ENCODE results near the gene MAD1L1. TPM values are rescaled to one million over a fixed set of nuclear protein-coding genes. Genes with fewer than 3 reads are reported as not detected.

Gene MAD1L1
- total and polyA plus RNA-seq, 2 donors (not counting 3 experiments of a cell fraction or from before 2014, with no cell fraction given), result 34.1 to 42.3 TPM

GRCh38 chr7:1954366-1955004 is 278.3 kb downstream of the MAD1L1 start:
- Histone ChIP-seq H3K4me1 (ENCODE audit: control insufficient read depth, extremely low read depth, insufficient read depth, low read length) (no peaks in the 10 kb centered on the region), H3K27ac (ENCODE audit: insufficient read depth, low read depth, low read length) (no peak overlapping the region), H4K20me1 (replicated peaks; ENCODE audit: control insufficient read depth, extremely low read depth, insufficient read depth, low read length) (no peaks in the 10 kb centered on the region), H3K9ac (replicated peaks; ENCODE audit: extremely low read depth, insufficient read depth, low read length) (no peak overlapping the region), H3K4me2 (ENCODE audit: insufficient read depth, low read length) (no peak overlapping the region), H3K9me3 (replicated peaks; ENCODE audit: control insufficient read depth, insufficient read depth, low read length) (no peaks in the 10 kb centered on the region), H3K27me3 (ENCODE audit: control insufficient read depth in 2 of 2, insufficient read depth in 2 of 2, low read length in 2 of 2) (no peaks in the 10 kb centered on the region), H2AFZ (ENCODE audit: low read depth, low read length) (no peak overlapping the region), H3K4me3 (replicated peaks in 1 of 3; ENCODE audit: insufficient read depth in 1 of 3, low read depth in 1 of 3, low read length in 3 of 3) (no peak overlapping the region), H3K79me2 (ENCODE audit: control insufficient read depth, insufficient read depth, low read length) (no peaks in the 10 kb centered on the region), H3K36me3 (ENCODE audit: control insufficient read depth in 2 of 2, extremely low read depth in 1 of 2, insufficient read depth in 2 of 2, low read length in 2 of 2) (peaks cover 0 to 3% of the 10 kb centered on the region in 2 experiments), H3K9me1 (replicated peaks; ENCODE audit: control insufficient read depth, extremely low read depth, insufficient read depth, low read length) (no peaks in the 10 kb centered on the region)
- POLR2A ChIA-PET, result no interaction called here
- dilution Hi-C loops (cut with MboI; ENCODE audit: extremely low pct_ligation_motif_present, low sequenced_read_pairs), result no loop called here
- TF ChIP-seq CTCF (IDR thresholded peaks at IDR 0.05; ENCODE audit: extremely low read depth in 1 of 2, insufficient read depth in 1 of 2, low read depth in 1 of 2, low read length in 2 of 2) (no peak), EZH2 (IDR thresholded peaks at IDR 0.05; ENCODE audit: borderline replicate concordance, low read depth, low read length, severe bottlenecking) (no peak), POLR2AphosphoS5 (IDR thresholded peaks at IDR 0.05; ENCODE audit: insufficient read depth, low read depth, low read length) (no peak), GATA2 (IDR thresholded peaks at IDR 0.05; ENCODE audit: insufficient read depth, insufficient read length, low read depth, low read length) (no peak), MYC (IDR thresholded peaks at IDR 0.05; ENCODE audit: low read depth, low read length) (no peak), FOS (IDR thresholded peaks at IDR 0.05; ENCODE audit: borderline replicate concordance, insufficient read depth, low read length) (no peak), POLR2A (IDR thresholded peaks at IDR 0.05; ENCODE audit: low read depth, low read length) (no peak), JUN (IDR thresholded peaks at IDR 0.05; ENCODE audit: borderline replicate concordance, insufficient read depth, insufficient read length, low read depth) (no peak), MAX (IDR thresholded peaks at IDR 0.05; ENCODE audit: insufficient read depth, insufficient read length) (no peak)
- CTCF ChIA-PET, result no interaction called here
- DNase-seq (ENCODE audit: low read depth, low spot score) (no peak), FAIRE-seq (no peak)
- BruUV-seq (replicated peaks), result no TSS peak
- intact Hi-C loops (cut with micrococcal nuclease), result no loop called here
